HepG2 (cell line): ENCODE measurements around the gene USF2. TPM values are rescaled to one million over a fixed set of nuclear protein-coding genes. Genes with fewer than 3 reads are reported as not detected.

Experiments
- AFF4 ChIP-seq: sonication (generic); formaldehyde crosslinking; IDR thresholded peaks from 2 replicates; pipeline ENCODE4 v1.4.0; 2020; ENCODE audit warnings: missing genetic modification reagents
- ELK4 ChIP-seq: sonication (generic); formaldehyde crosslinking; IDR thresholded peaks from 2 replicates; pipeline ENCODE4 v1.9.0; 2021; ENCODE audit warnings: missing genetic modification reagents, borderline replicate concordance
- ISL2 ChIP-seq: sonication (generic); formaldehyde crosslinking; IDR thresholded peaks from 2 replicates; pipeline ENCODE4 v1.5.0; 2020; ENCODE audit warnings: missing genetic modification reagents
- MBD4 ChIP-seq: IDR thresholded peaks from 2 replicates; pipeline ENCODE4 v1.6.1; 2012; ENCODE audit warnings: low read length, inconsistent platforms, borderline replicate concordance
- PHF21A ChIP-seq: sonication (generic); formaldehyde crosslinking; IDR thresholded peaks from 2 replicates; pipeline ENCODE4 v1.5.0; 2020; ENCODE audit warnings: mild to moderate bottlenecking, missing genetic modification reagents
- REST ChIP-seq, 2 experiments: IDR thresholded peaks; 2 replicates each; pipeline ENCODE4 v1.6.1; 2011 to 2012; ENCODE audit warnings: low read length in 2 of 2, borderline replicate concordance in 1 of 2, low read depth in 1 of 2, mild to moderate bottlenecking in 1 of 2, moderate library complexity in 1 of 2
- SIN3A ChIP-seq: IDR thresholded peaks from 2 replicates; pipeline ENCODE4 v1.6.1; 2011; ENCODE audit warnings: low read depth, mild to moderate bottlenecking, control low read depth, low read length, borderline replicate concordance
- TERF1 ChIP-seq: sonication (generic); formaldehyde crosslinking; IDR thresholded peaks from 2 replicates; pipeline ENCODE4 v1.8.0; 2022; ENCODE audit warnings: mild to moderate bottlenecking, missing genetic modification reagents, moderate library complexity
- ZNF101 ChIP-seq: sonication (generic); formaldehyde crosslinking; IDR thresholded peaks from 2 replicates; pipeline ENCODE4 v1.4.0; 2020; ENCODE audit warnings: mild to moderate bottlenecking, low read depth, missing genetic modification reagents, borderline replicate concordance
- ZNF331 ChIP-seq: sonication (generic); formaldehyde crosslinking; IDR thresholded peaks from 2 replicates; pipeline ENCODE4 v1.4.0; 2020; ENCODE audit warnings: missing genetic modification reagents
- ZNF430 ChIP-seq: sonication (generic); formaldehyde crosslinking; IDR thresholded peaks from 2 replicates; pipeline ENCODE4 v1.9.0; 2021; ENCODE audit warnings: mild to moderate bottlenecking, missing genetic modification reagents
- ZNF784 ChIP-seq: sonication (generic); formaldehyde crosslinking; IDR thresholded peaks from 2 replicates; pipeline ENCODE4 v1.5.1; 2020; ENCODE audit warnings: missing genetic modification reagents, mild to moderate bottlenecking, borderline replicate concordance
- polyA plus RNA-seq, 8 experiments: library from polyadenylated mRNA; depleted of rRNA in 3 of 8; stranded (reverse) in 7 of 8; unstranded in 1 of 8; fragments of >200 nt; fragmentation: Illumina TruSeq in 4 of 8; extraction: Trizol in 4 of 8; gene quantifications; 2 replicates each; pipeline versions ENCODE4 v1.2.1 to v1.2.3, GENCODE V29; 2011 to 2016; ENCODE audit warnings: low read depth in 4 of 8, missing spikeins in 1 of 8, mixed read lengths in 1 of 8; ENCODE audit not compliant: insufficient read depth in 1 of 8
- total RNA-seq, 5 experiments: library from RNA; depleted of rRNA; stranded (reverse); fragments of >200 nt; fragmentation: Illumina TruSeq; extraction: Trizol; gene quantifications; 2 replicates each; pipeline ENCODE4 v1.2.3, GENCODE V29; 2016; ENCODE audit warnings: low read depth in 1 of 5
- TF ChIP-seq, protein P1 (sequence below): IDR thresholded peaks from 2 replicates; pipeline ENCODE4 v1.4.0; 2020; ENCODE audit warnings: mild to moderate bottlenecking, missing genetic modification reagents

Gene USF2
- total and polyA plus RNA-seq, 2 of the 13 experiments (the other 11 are each of a cell fraction or from before 2014, with no cell fraction given), result 54.9 to 106 TPM

DNA sequence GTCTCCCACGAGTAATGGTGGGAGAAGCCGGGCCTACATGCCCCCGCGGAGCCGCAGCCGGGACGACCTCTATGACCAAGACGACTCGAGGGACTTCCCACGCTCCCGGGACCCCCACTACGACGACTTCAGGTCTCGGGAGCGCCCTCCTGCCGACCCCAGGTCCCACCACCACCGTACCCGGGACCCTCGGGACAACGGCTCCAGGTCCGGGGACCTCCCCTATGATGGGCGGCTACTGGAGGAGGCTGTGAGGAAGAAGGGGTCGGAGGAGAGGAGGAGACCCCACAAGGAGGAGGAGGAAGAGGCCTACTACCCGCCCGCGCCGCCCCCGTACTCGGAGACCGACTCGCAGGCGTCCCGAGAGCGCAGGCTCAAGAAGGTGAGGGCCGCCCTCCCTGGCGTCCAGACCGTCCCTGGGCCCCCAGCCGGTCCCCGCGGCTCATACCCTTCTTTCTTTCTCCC, 1.4 kb upstream of the USF2 start (continued):
- TF ChIP-seq ZNF784 (CRISPR knock-in tag) (no peak), SIN3A (no peak), PHF21A (CRISPR knock-in tag) (no peak), ELK4 (no peak), ISL2 (no peak), TERF1 (no peak), ZNF331 (CRISPR knock-in tag) (no peak), AFF4 (CRISPR knock-in tag) (0 out of 2 replicates have a peak, but pooled peaks have one; percentile 35), ZNF101 (CRISPR knock-in tag) (no peak), REST (IDR thresholded peaks at IDR 0.05; ENCODE audit: borderline replicate concordance in 1 of 2, low read depth in 1 of 2, low read length in 2 of 2) (no peak), ZNF430 (CRISPR knock-in tag) (0 out of 2 replicates have a peak, but pooled peaks have one; percentile 7), MBD4 (no peak)
- TF ChIP-seq, protein P1, sequence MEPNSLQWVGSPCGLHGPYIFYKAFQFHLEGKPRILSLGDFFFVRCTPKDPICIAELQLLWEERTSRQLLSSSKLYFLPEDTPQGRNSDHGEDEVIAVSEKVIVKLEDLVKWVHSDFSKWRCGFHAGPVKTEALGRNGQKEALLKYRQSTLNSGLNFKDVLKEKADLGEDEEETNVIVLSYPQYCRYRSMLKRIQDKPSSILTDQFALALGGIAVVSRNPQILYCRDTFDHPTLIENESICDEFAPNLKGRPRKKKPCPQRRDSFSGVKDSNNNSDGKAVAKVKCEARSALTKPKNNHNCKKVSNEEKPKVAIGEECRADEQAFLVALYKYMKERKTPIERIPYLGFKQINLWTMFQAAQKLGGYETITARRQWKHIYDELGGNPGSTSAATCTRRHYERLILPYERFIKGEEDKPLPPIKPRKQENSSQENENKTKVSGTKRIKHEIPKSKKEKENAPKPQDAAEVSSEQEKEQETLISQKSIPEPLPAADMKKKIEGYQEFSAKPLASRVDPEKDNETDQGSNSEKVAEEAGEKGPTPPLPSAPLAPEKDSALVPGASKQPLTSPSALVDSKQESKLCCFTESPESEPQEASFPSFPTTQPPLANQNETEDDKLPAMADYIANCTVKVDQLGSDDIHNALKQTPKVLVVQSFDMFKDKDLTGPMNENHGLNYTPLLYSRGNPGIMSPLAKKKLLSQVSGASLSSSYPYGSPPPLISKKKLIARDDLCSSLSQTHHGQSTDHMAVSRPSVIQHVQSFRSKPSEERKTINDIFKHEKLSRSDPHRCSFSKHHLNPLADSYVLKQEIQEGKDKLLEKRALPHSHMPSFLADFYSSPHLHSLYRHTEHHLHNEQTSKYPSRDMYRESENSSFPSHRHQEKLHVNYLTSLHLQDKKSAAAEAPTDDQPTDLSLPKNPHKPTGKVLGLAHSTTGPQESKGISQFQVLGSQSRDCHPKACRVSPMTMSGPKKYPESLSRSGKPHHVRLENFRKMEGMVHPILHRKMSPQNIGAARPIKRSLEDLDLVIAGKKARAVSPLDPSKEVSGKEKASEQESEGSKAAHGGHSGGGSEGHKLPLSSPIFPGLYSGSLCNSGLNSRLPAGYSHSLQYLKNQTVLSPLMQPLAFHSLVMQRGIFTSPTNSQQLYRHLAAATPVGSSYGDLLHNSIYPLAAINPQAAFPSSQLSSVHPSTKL (CRISPR knock-in tag), result 0 out of 2 replicates have a peak, but pooled peaks have one; percentile 10
